Measurements from ENCODE around the gene ZNF784. TPM values are rescaled to one million over a fixed set of nuclear protein-coding genes. Genes with fewer than 3 reads are reported as not detected.

Gene ZNF784
- total and polyA plus RNA-seq, 2 of the 4 experiments (the other 2 are of a cell fraction) = 2.5 to 3.7 TPM

DNA sequence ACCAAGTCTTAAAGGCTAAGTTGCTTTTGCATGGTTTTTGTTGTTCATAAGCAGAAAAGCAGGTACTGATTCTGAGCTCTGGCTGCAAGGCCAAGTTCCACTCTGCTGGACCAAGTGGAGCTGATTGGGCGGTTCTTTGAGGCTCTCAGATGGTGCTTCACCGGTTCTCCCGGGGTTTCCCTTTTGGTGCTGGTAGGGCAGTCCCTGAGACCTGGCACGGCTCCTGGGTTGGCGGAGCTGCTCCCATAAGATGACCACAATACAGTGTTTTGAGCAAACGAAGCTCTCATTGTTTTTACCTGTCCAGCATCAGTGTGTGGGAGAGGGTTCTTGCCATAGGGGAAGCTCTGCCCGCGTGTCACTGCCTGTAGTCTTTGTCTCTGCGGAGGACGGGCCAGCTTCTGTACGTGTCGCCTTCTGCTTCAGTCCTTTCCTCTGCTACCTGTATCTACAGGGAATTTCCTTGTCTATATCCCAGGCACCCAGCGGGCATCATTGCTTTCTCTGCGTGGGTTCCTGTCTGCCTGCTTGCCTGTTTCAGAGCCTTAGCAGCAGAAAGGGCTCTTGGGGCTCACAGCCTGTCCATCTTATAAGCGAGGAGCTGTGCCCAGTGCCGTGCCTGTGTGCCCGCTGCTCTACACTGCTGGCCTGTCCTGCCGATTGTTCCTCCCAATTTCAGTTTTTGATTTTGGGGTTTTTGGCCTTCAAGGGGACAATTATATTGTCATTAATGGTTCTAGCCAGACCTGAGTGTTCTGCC, 32.8 kb upstream of the ZNF784 start:
- Histone ChIP-seq H2AK5ac (ENCODE audit: low read depth, low read length) (no peak overlapping the region), H3K4me2 (ENCODE audit: low read depth, low read length) (peak overlapping the region; percentile 92), H4K20me1 (ENCODE audit: insufficient read depth, low read length) (peaks cover 75% of the 10 kb centered on the region), H3K56ac (ENCODE audit: extremely low read depth, insufficient read depth, low read length) (no peak overlapping the region), H3K9ac (ENCODE audit: low read depth, low read length) (0 out of 2 replicates have a peak overlapping the region, but pooled peaks have one; percentile 11), H4K5ac (ENCODE audit: low read depth, low read length) (no peak overlapping the region), H3K4ac (ENCODE audit: low read depth, low read length) (no peak overlapping the region), H3K36me3 (ENCODE audit: control insufficient read depth, insufficient read depth, low read length) (peaks cover 30% of the 10 kb centered on the region), H3K79me1 (ENCODE audit: low read depth in 1 of 2, low read length in 2 of 2) (peaks cover 0 to 28% of the 10 kb centered on the region in 2 experiments; a peak in 3 of 4 replicates), H3K9me3 (ENCODE audit: control insufficient read depth, insufficient read depth, low read length) (no peaks in the 10 kb centered on the region), H2AK9ac (replicated peaks; ENCODE audit: low read depth, low read length, poor library complexity) (no peak overlapping the region), H3K4me1 (ENCODE audit: control insufficient read depth, insufficient read depth, low read length) (peaks cover 10% of the 10 kb centered on the region), H2BK20ac (ENCODE audit: low read depth, low read length) (no peak overlapping the region), H2BK5ac (ENCODE audit: low read depth, low read length, poor library complexity, severe bottlenecking) (no peak overlapping the region), H3K18ac (ENCODE audit: low read depth, low read length) (no peak overlapping the region), H3K4me3 (ENCODE audit: insufficient read depth, low read depth, low read length) (peak overlapping the region; percentile 79; the same call in 1 of the 2 replicates), H4K91ac (ENCODE audit: insufficient read depth, low read depth, low read length) (no peak overlapping the region), H3K27me3 (ENCODE audit: control insufficient read depth, insufficient read depth, low read length) (no peaks in the 10 kb centered on the region), H2BK15ac (ENCODE audit: low read depth, low read length) (no peak overlapping the region), H3K27ac (ENCODE audit: insufficient read depth, low read length) (no peak overlapping the region), H2AFZ (replicated peaks; ENCODE audit: low read length, poor library complexity) (no peak overlapping the region), H3K23ac (ENCODE audit: low read depth, low read length) (peak overlapping the region; percentile 70), H3K14ac (replicated peaks; ENCODE audit: low read depth, low read length) (no peak overlapping the region), H3K9me1 (ENCODE audit: insufficient read depth, low read length) (peaks cover 13% of the 10 kb centered on the region), H2BK120ac (ENCODE audit: low read depth, low read length) (no peak overlapping the region), H4K8ac (ENCODE audit: low read depth in 2 of 2, low read length in 2 of 2) (no peak overlapping the region)
- dilution Hi-C loops (cut with HindIII; ENCODE audit: low sequenced_read_pairs, unreplicated experiment) = no loop called here
- POLR2A ChIA-PET (ENCODE audit: unreplicated experiment) = no interaction called here
- WGBS, 2 experiments (ENCODE audit: extremely low coverage in 2 of 2, insufficient read length in 1 of 2) = 63% methylated on average over 9 of the region's 18 CpGs; no CpG with 5 or more reads in 1 of the 2 experiments
- ATAC-seq (ENCODE audit: low read depth) = no peak
- intact Hi-C loops (cut with micrococcal nuclease) = no loop called here
- CTCF ChIA-PET = interaction anchor here (1.3 kb wide), 1 partner anchor 14 kb away, joined by 5 read pairs; no protein-coding TSS in a partner anchor
- no TSS peak for BruUV-seq (replicated peaks)
- DNase-seq = no peak
- in situ Hi-C loops (cut with MboI; ENCODE audit: low sequenced_read_pairs) = loop anchor here (25.0 kb wide), 2 partner anchors 1195 to 1520 kb away; partner anchors contain the start of genes CDC42EP5, CNOT3 and LENG9
- TF ChIP-seq BHLHE40 (IDR thresholded peaks at IDR 0.05; ENCODE audit: low read depth, low read length) (no peak), RCOR1 (IDR thresholded peaks at IDR 0.05; ENCODE audit: insufficient replicate concordance, low read length) (no peak), FOS (IDR thresholded peaks at IDR 0.05; ENCODE audit: low read depth, low read length) (no peak), SMC3 (IDR thresholded peaks at IDR 0.05; ENCODE audit: low read depth, low read length) (no peak), RFX5 (IDR thresholded peaks at IDR 0.05; ENCODE audit: low read depth, low read length) (no peak), MXI1 (IDR thresholded peaks at IDR 0.05; ENCODE audit: borderline replicate concordance, low read depth, low read length) (no peak), CHD1 (IDR thresholded peaks at IDR 0.05; ENCODE audit: low read depth, low read length) (no peak), MAZ (IDR thresholded peaks at IDR 0.05; ENCODE audit: borderline replicate concordance, low read depth, low read length) (no peak), CEBPB (IDR thresholded peaks at IDR 0.05; ENCODE audit: low read depth, low read length) (no peak), RAD21 (IDR thresholded peaks at IDR 0.05; ENCODE audit: low read length) (no peak), MAFK (IDR thresholded peaks at IDR 0.05; ENCODE audit: low read depth, low read length) (no peak), NFE2L2 (IDR thresholded peaks at IDR 0.05; ENCODE audit: low read depth, low read length) (no peak)
- TF ChIP-seq, protein P1, sequence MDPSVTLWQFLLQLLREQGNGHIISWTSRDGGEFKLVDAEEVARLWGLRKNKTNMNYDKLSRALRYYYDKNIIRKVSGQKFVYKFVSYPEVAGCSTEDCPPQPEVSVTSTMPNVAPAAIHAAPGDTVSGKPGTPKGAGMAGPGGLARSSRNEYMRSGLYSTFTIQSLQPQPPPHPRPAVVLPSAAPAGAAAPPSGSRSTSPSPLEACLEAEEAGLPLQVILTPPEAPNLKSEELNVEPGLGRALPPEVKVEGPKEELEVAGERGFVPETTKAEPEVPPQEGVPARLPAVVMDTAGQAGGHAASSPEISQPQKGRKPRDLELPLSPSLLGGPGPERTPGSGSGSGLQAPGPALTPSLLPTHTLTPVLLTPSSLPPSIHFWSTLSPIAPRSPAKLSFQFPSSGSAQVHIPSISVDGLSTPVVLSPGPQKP (IDR thresholded peaks at IDR 0.05; ENCODE audit: borderline replicate concordance, low read depth, low read length) = no peak
- TF ChIP-seq, protein P2, sequence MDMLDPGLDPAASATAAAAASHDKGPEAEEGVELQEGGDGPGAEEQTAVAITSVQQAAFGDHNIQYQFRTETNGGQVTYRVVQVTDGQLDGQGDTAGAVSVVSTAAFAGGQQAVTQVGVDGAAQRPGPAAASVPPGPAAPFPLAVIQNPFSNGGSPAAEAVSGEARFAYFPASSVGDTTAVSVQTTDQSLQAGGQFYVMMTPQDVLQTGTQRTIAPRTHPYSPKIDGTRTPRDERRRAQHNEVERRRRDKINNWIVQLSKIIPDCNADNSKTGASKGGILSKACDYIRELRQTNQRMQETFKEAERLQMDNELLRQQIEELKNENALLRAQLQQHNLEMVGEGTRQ (IDR thresholded peaks at IDR 0.05; ENCODE audit: low read depth, low read length) = no peak

Data from IMR-90 (cell line).